Measurements from ENCODE around the gene SLC25A20. TPM values are rescaled to one million over a fixed set of nuclear protein-coding genes. Genes with fewer than 3 reads are reported as not detected.
A peak's percentile ranks its signal among the peaks of the same experiment; 100 is the strongest.

SLC25A20 gene
- total and polyA plus RNA-seq, 2 of the 4 experiments (the other 2 are of a cell fraction), result 23.8 to 27.1 TPM

- Histone ChIP-seq H2BK120ac (ENCODE audit: low read depth, low read length) (no peak overlapping the region), H3K9ac (ENCODE audit: low read depth, low read length) (no peak overlapping the region), H2AK5ac (ENCODE audit: low read depth, low read length) (no peak overlapping the region), H4K20me1 (ENCODE audit: insufficient read depth, low read length) (peaks cover 9% of the 10 kb centered on the region), H3K18ac (ENCODE audit: low read depth, low read length) (no peak overlapping the region), H3K9me3 (ENCODE audit: control insufficient read depth, insufficient read depth, low read length) (no peaks in the 10 kb centered on the region), H3K9me1 (ENCODE audit: insufficient read depth, low read length) (peaks cover 7% of the 10 kb centered on the region; the same call in 1 of the 2 replicates), H3K4me3 (ENCODE audit: insufficient read depth, low read depth, low read length) (no peak overlapping the region), H3K4ac (ENCODE audit: low read depth, low read length) (no peak overlapping the region), H4K5ac (ENCODE audit: low read depth, low read length) (no peak overlapping the region), H2AFZ (replicated peaks; ENCODE audit: low read length, poor library complexity) (no peak overlapping the region), H3K27me3 (ENCODE audit: control insufficient read depth, insufficient read depth, low read length) (no peaks in the 10 kb centered on the region), H4K91ac (ENCODE audit: insufficient read depth, low read depth, low read length) (no peak overlapping the region), H3K27ac (ENCODE audit: insufficient read depth, low read length) (no peak overlapping the region), H2AK9ac (replicated peaks; ENCODE audit: low read depth, low read length, poor library complexity) (no peak overlapping the region), H3K23ac (ENCODE audit: low read depth, low read length) (no peak overlapping the region), H3K4me2 (ENCODE audit: low read depth, low read length) (no peak overlapping the region), H4K8ac (ENCODE audit: low read depth in 2 of 2, low read length in 2 of 2) (no peak overlapping the region), H2BK15ac (ENCODE audit: low read depth, low read length) (no peak overlapping the region), H2BK5ac (ENCODE audit: low read depth, low read length, poor library complexity, severe bottlenecking) (no peak overlapping the region), H2BK20ac (ENCODE audit: low read depth, low read length) (no peak overlapping the region), H3K4me1 (ENCODE audit: control insufficient read depth, insufficient read depth, low read length) (0 out of 2 replicates have a peak, but pooled peaks cover 1% of the 10 kb centered on the region), H3K79me1 (ENCODE audit: low read depth in 1 of 2, low read length in 2 of 2) (peaks cover 35 to 65% of the 10 kb centered on the region in 2 experiments), H3K14ac (replicated peaks; ENCODE audit: low read depth, low read length) (no peak overlapping the region), H3K56ac (ENCODE audit: extremely low read depth, insufficient read depth, low read length) (no peak overlapping the region), H3K36me3 (ENCODE audit: control insufficient read depth, insufficient read depth, low read length) (peaks cover 1% of the 10 kb centered on the region; the same call in 1 of the 2 replicates)
- POLR2A ChIA-PET (ENCODE audit: unreplicated experiment), result no interaction called here
- in situ Hi-C loops (cut with MboI; ENCODE audit: low sequenced_read_pairs), result no loop called here
- dilution Hi-C loops (cut with HindIII; ENCODE audit: low sequenced_read_pairs, unreplicated experiment), result no loop called here
- DNase-seq, result no peak
- ATAC-seq (ENCODE audit: low read depth), result no peak
- TF ChIP-seq MAFK (IDR thresholded peaks at IDR 0.05; ENCODE audit: low read depth, low read length), result peak; percentile 43; the same call in 1 of the 2 replicates
- no peak for TF ChIP-seq FOS (IDR thresholded peaks at IDR 0.05; ENCODE audit: low read depth, low read length)
- TF ChIP-seq MAZ (IDR thresholded peaks at IDR 0.05; ENCODE audit: borderline replicate concordance, low read depth, low read length), result no peak
- no TSS peak for BruUV-seq (replicated peaks)
- intact Hi-C loops (cut with micrococcal nuclease), result no loop called here
- CTCF ChIA-PET, result interaction anchor here (0.6 kb wide), 1 partner anchor 950 kb away, joined by 3 read pairs; no protein-coding TSS in a partner anchor
Measured at GRCh38 chr3:48832684-48833083, 66.0 kb downstream of the SLC25A20 start.
